Measurements from ENCODE around the gene RSPRY1. TPM values are rescaled to one million over a fixed set of nuclear protein-coding genes. Genes with fewer than 3 reads are reported as not detected.

Gene RSPRY1
- total RNA-seq, 1 donor from 2014 or later, result 36.5 TPM

DNA sequence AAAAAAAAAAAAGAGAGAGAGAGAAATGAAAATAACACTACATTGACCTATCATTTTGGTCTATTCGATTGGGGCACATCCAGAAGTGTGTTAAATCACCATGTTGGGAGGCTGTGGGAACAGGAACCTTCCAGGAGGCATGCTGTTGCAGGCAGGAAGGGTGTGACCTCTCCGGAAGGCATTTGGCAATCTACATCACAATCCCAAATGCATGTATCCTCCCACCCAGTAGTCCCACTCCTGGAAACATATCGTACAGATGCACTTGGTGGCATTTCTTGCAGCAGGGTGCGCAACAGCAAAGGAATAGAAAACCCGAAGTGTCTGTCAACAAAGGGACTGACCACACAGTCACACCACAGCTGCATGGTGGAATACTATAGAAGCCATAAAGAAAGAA lies 90.5 kb downstream of the RSPRY1 start:
- Histone ChIP-seq H3K9me3 (ENCODE audit: control insufficient read depth in 3 of 3, low read length in 3 of 3) (no peaks in the 10 kb centered on the region), H3K4me3 (ENCODE audit: low read length in 3 of 3) (no peak overlapping the region), H3K9ac (ENCODE audit: low read depth in 1 of 3, low read length in 3 of 3) (no peak overlapping the region), H3K27me3 (ENCODE audit: control insufficient read depth in 3 of 3, insufficient read depth in 3 of 3, low read length in 3 of 3) (no peaks in the 10 kb centered on the region), H3K4me1 (ENCODE audit: control insufficient read depth in 3 of 3, insufficient read depth in 3 of 3, low read length in 3 of 3) (peaks cover 0 to 5% (median 0%) of the 10 kb centered on the region in 3 donors), H3K36me3 (ENCODE audit: control insufficient read depth in 3 of 3, insufficient read depth in 3 of 3, low read length in 3 of 3) (no peaks in the 10 kb centered on the region), H3K27ac (ENCODE audit: low read depth, low read length) (no peak overlapping the region)

DNA sequence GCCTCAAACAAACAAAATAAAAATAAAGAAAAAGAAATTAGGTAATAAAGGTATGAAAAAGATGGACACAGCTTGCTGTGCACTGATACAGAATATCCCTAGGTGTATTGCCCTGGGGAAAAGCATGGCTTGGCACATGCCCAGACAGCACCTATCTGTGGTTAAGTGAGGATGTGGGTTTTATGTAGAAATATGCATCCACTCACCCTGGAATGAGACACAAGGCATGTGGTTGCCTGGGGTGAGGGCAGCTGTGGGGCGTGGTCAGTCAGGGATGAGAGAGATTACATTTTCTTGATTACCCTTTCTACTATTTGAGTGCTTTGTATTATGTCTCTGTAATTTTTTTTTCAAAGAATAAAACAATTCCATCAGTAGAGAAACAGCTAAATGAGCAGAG lies 91.5 kb downstream of the RSPRY1 start:
- Histone ChIP-seq H3K4me3 (ENCODE audit: low read length in 3 of 3) (no peak overlapping the region), H3K9me3 (ENCODE audit: control insufficient read depth in 3 of 3, low read length in 3 of 3) (no peaks in the 10 kb centered on the region), H3K27ac (ENCODE audit: low read depth, low read length) (no peak overlapping the region), H3K36me3 (ENCODE audit: control insufficient read depth in 3 of 3, insufficient read depth in 3 of 3, low read length in 3 of 3) (no peaks in the 10 kb centered on the region), H3K9ac (ENCODE audit: low read depth in 1 of 3, low read length in 3 of 3) (no peak overlapping the region), H3K27me3 (ENCODE audit: control insufficient read depth in 3 of 3, insufficient read depth in 3 of 3, low read length in 3 of 3) (peaks cover under 1 to 5% (median 3%) of the 10 kb centered on the region in 3 donors), H3K4me1 (ENCODE audit: control insufficient read depth in 3 of 3, insufficient read depth in 3 of 3, low read length in 3 of 3) (peaks cover 0 to 5% (median 0%) of the 10 kb centered on the region in 3 donors)

DNA sequence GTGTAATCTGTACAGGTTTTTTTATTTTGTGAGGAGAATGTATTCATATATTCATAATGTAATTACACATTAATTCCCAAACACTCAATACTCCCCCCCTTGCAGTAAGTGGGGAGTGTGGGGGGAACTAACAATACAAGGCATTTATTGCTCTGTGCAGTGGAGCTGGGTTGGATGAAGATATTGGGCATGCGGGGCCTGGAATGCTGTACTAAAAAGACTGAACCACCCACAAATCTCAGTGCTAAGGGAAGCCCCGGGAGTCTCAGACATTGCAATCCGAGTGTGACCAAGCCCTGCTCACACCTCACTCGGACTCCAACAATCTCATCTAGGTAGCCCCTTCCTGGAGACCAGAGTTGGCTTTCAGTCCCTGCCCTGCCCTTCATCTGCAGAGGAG lies 92.4 kb downstream of the RSPRY1 start:
- no peak overlapping the region for H3K9ac ChIP-seq (ENCODE audit: low read depth in 1 of 3, low read length in 3 of 3)
- H3K27me3 ChIP-seq (ENCODE audit: control insufficient read depth in 3 of 3, insufficient read depth in 3 of 3, low read length in 3 of 3), result peaks cover 8 to 12% (median 9%) of the 10 kb centered on the region in 3 donors
- H3K27ac ChIP-seq (ENCODE audit: low read depth, low read length), result no peak overlapping the region
- no peaks in the 10 kb centered on the region for H3K9me3 ChIP-seq (ENCODE audit: control insufficient read depth in 3 of 3, low read length in 3 of 3)
- no peaks in the 10 kb centered on the region for H3K36me3 ChIP-seq (ENCODE audit: control insufficient read depth in 3 of 3, insufficient read depth in 3 of 3, low read length in 3 of 3)
- H3K4me1 ChIP-seq (ENCODE audit: control insufficient read depth in 3 of 3, insufficient read depth in 3 of 3, low read length in 3 of 3), result peaks cover 0 to 5% (median 0%) of the 10 kb centered on the region in 3 donors
- no peak overlapping the region for H3K4me3 ChIP-seq (ENCODE audit: low read length in 3 of 3)

DNA sequence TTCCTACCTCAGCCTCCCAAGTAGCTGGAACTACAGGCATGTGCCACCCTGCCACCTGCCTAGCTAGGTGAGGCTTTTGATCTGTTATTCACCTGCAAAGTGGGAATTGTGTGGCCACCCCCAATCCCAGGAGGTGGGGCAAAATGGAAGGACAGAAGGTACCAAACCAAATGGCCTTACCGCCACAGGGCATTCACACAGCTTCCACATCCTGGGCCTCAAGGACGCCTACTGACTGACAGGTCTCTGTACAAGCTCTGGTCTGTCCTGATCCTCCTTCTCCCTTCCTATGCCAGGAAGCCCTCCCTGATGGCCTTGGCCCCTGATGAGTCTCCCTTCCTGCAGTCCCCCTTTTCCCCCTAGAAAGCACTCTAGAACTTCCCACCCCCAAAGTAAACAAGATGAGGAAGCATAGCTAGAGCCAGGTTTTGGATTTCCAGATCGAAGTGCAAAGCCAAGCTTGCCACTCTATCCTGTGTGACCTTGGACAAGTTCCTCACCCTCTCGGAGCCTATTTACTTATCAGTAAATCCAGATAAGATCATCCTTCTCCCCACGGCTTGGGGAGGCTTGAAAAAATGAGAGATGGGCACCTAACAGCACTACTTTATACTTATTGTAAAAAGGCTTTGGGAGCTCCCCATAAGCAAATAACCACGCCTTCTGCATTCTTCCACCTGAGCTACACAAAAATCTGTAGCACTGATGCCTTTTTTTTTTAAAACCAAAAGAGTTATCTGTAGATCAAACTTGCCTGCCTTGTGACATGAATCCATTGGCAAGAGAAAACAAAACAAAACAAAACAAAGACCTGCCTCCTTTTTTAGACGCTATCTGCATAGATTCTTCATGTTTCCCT lies 93.9 kb downstream of the RSPRY1 start:
- Histone ChIP-seq H3K4me3 (ENCODE audit: low read length in 3 of 3) (no peak overlapping the region), H3K36me3 (ENCODE audit: control insufficient read depth in 3 of 3, insufficient read depth in 3 of 3, low read length in 3 of 3) (no peaks in the 10 kb centered on the region), H3K9ac (ENCODE audit: low read depth in 1 of 3, low read length in 3 of 3) (no peak overlapping the region), H3K4me1 (ENCODE audit: control insufficient read depth in 3 of 3, insufficient read depth in 3 of 3, low read length in 3 of 3) (peaks cover 0 to 13% (median 7%) of the 10 kb centered on the region in 3 donors), H3K9me3 (ENCODE audit: control insufficient read depth in 3 of 3, low read length in 3 of 3) (no peaks in the 10 kb centered on the region), H3K27me3 (ENCODE audit: control insufficient read depth in 3 of 3, insufficient read depth in 3 of 3, low read length in 3 of 3) (peaks cover 17 to 22% (median 18%) of the 10 kb centered on the region in 3 donors), H3K27ac (ENCODE audit: low read depth, low read length) (no peak overlapping the region)

DNA sequence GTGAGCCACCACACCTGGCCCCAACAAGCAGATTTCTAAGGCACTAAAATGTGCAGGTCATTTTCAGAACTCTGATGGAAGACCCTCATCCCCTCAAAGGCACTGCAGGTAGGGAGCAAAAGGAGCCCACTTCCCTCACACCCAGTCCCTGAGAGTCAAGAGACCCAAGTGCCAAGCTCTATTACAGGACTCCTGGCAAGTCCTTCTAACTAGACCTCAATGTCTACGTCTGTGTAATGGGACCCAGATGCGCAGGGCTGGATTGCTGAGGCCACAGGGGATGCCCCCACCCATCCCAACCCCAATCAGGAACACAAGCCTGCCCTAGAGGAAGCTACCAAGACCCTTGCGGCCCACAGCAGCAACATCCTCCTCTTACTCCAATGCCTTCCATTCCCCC lies 95.7 kb downstream of the RSPRY1 start:
- Histone ChIP-seq H3K27me3 (ENCODE audit: control insufficient read depth in 3 of 3, insufficient read depth in 3 of 3, low read length in 3 of 3) (peaks cover 17 to 22% (median 18%) of the 10 kb centered on the region in 3 donors), H3K36me3 (ENCODE audit: control insufficient read depth in 3 of 3, insufficient read depth in 3 of 3, low read length in 3 of 3) (no peaks in the 10 kb centered on the region), H3K9me3 (ENCODE audit: control insufficient read depth in 3 of 3, low read length in 3 of 3) (no peaks in the 10 kb centered on the region), H3K4me3 (ENCODE audit: low read length in 3 of 3) (no peak overlapping the region), H3K9ac (ENCODE audit: low read depth in 1 of 3, low read length in 3 of 3) (no peak overlapping the region), H3K27ac (ENCODE audit: low read depth, low read length) (no peak overlapping the region), H3K4me1 (ENCODE audit: control insufficient read depth in 3 of 3, insufficient read depth in 3 of 3, low read length in 3 of 3) (peaks cover 0 to 10% (median 7%) of the 10 kb centered on the region in 3 donors)

DNA sequence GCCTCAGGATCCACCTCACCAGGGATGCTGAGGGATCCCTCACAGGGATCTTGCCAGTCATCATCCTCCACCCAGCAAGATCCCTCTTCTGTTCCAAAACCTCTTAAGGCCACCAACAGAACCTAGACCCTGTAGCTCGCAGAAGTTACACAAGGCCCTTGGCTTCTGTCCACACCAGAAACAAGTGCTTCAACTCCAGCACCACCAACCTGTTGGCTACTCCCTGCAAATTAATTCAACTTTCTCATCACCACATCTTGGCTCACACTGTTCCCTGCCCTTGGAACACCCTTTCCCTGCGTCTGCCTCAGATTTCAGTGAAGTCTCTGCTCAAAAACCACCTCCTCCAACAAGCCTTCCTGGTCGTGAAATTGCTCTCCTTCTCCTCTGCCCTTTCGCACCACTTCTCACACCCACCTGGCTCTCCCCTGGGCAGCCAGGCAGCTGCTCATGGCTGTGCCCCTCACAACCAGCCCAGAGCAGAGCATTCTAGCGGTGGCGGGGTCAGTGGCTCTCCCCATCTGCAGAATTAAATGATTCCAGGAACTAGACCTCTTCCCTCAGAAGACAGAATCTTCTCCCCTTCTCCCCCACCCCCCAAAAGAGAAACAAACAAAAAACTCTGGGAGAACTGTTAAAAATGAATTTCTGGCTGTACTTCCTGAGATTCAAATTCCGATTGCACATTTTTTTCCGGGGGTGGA lies 96.5 kb downstream of the RSPRY1 start:
- Histone ChIP-seq H3K36me3 (ENCODE audit: control insufficient read depth in 3 of 3, insufficient read depth in 3 of 3, low read length in 3 of 3) (no peaks in the 10 kb centered on the region), H3K9me3 (ENCODE audit: control insufficient read depth in 3 of 3, low read length in 3 of 3) (no peaks in the 10 kb centered on the region), H3K4me1 (ENCODE audit: control insufficient read depth in 3 of 3, insufficient read depth in 3 of 3, low read length in 3 of 3) (peaks cover 0 to 10% (median 7%) of the 10 kb centered on the region in 3 donors), H3K27me3 (ENCODE audit: control insufficient read depth in 3 of 3, insufficient read depth in 3 of 3, low read length in 3 of 3) (peaks cover 17 to 22% (median 18%) of the 10 kb centered on the region in 3 donors), H3K27ac (ENCODE audit: low read depth, low read length) (no peak overlapping the region), H3K9ac (ENCODE audit: low read depth in 1 of 3, low read length in 3 of 3) (no peak overlapping the region), H3K4me3 (ENCODE audit: low read length in 3 of 3) (no peak overlapping the region)

DNA sequence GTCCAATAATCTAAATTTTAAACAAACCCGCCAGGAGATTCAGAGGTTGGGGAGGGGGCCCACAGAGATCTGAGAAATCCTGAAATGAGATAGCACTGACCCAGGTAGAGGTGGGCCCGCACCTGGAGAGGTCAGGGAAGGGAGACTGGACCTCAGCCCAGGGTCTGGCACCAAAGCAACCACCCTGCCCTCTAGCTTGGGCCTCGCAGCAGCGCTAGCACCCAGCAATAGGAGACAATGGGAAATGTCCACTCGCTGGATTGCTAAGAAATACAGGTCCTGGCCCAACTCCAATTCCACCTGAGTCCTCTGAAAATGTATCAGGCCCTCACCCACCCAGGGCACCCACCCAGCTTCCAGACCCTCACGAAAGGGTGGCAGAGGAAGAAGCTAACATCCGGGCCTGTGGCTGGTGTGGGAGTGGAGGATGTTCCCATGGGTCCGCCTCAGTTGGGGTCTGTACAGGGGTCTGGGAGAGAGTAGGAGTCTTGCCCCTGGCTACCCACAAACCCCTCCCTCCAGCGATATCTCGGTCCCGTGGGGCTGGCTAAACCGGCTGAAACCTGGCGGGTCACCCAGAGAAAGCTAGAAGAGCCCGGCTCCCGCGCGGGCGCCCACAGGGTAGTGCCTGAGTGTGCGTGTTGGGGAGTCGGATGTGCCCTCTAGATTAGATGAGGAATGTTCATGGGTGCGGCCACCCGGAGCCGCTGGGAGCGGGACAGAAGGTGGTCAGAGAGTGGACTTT lies 97.3 kb downstream of the RSPRY1 start:
- Histone ChIP-seq H3K9me3 (ENCODE audit: control insufficient read depth in 3 of 3, low read length in 3 of 3) (no peaks in the 10 kb centered on the region), H3K4me1 (ENCODE audit: control insufficient read depth in 3 of 3, insufficient read depth in 3 of 3, low read length in 3 of 3) (peaks cover 0 to 10% (median 7%) of the 10 kb centered on the region in 3 donors), H3K9ac (ENCODE audit: low read depth in 1 of 3, low read length in 3 of 3) (no peak overlapping the region), H3K36me3 (ENCODE audit: control insufficient read depth in 3 of 3, insufficient read depth in 3 of 3, low read length in 3 of 3) (no peaks in the 10 kb centered on the region), H3K4me3 (ENCODE audit: low read length in 3 of 3) (peak overlapping the region in 2 of 3 donors; percentile 57 to 66), H3K27me3 (ENCODE audit: control insufficient read depth in 3 of 3, insufficient read depth in 3 of 3, low read length in 3 of 3) (peaks cover 17 to 22% (median 18%) of the 10 kb centered on the region in 3 donors), H3K27ac (ENCODE audit: low read depth, low read length) (no peak overlapping the region)

DNA sequence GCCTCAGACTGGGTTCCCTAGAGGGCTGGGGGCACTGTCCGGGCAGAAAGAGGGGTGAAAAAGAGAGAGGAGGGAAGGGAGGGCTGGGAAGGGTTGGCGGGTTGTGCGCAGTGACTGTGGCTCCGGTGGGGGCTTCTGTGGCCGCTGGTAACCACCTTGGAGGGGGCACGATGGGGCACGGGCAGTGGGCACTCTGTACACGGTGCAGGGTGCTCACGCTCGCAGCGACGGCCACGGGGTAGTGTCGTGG lies 97.8 kb downstream of the RSPRY1 start:
- peak overlapping the region in 2 of 3 donors; percentile 57 to 66 for H3K4me3 ChIP-seq (ENCODE audit: low read length in 3 of 3)
- no peaks in the 10 kb centered on the region for H3K9me3 ChIP-seq (ENCODE audit: control insufficient read depth in 3 of 3, low read length in 3 of 3)
- H3K36me3 ChIP-seq (ENCODE audit: control insufficient read depth in 3 of 3, insufficient read depth in 3 of 3, low read length in 3 of 3), result no peaks in the 10 kb centered on the region
- H3K27me3 ChIP-seq (ENCODE audit: control insufficient read depth in 3 of 3, insufficient read depth in 3 of 3, low read length in 3 of 3), result peaks cover 17 to 22% (median 18%) of the 10 kb centered on the region in 3 donors
- peaks cover 0 to 10% (median 7%) of the 10 kb centered on the region in 3 donors for H3K4me1 ChIP-seq (ENCODE audit: control insufficient read depth in 3 of 3, insufficient read depth in 3 of 3, low read length in 3 of 3)
- no peak overlapping the region for H3K27ac ChIP-seq (ENCODE audit: low read depth, low read length)
- H3K9ac ChIP-seq (ENCODE audit: low read depth in 1 of 3, low read length in 3 of 3), result peak overlapping the region in 1 of 3 donors; percentile 66

DNA sequence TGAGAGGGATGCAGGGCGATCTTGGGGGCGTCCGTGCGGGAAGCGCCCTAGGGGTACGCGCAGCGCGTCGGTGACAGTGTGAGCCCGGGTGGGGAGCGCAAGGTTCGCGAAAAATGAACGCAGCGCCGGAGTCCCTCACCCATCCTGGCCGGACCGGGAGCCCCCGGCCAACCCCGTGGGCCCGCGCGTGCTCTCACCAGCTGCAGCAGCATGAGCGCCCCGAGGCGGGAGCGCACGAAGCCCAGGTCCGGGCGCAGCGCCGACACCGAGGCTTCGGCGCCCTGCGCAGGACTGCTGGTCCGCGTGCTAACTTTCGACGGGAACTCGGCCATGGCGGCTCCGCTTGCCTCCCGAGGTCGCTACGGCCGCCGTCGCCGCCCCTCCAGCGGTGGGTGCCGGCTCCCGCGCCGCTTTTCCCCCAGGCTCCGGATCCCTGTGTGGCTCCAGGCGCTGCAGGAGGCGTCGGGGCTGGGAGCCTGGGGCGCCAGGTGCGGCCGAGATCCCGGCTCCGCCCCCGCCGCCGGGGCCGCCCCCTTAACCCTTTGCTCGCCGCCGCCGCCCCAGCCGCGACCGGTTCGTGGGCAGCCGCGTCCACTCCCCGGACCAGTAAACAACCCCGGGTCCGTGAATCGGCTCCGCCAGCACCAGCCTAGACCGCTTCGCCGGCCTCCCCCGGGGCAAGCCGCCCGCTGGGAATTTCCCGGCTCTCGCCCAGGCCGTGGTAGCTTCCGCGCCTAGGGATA lies 98.3 kb downstream of the RSPRY1 start, which contains the start of gene PLLP:
PLLP (minus strand) TSS at position 464 of the 743 bp plus-strand sequence; CDS start at position 332, 132 bp downstream.
- Histone ChIP-seq H3K36me3 (ENCODE audit: control insufficient read depth in 3 of 3, insufficient read depth in 3 of 3, low read length in 3 of 3) (no peaks in the 10 kb centered on the region), H3K27me3 (ENCODE audit: control insufficient read depth in 3 of 3, insufficient read depth in 3 of 3, low read length in 3 of 3) (peaks cover 17 to 22% (median 18%) of the 10 kb centered on the region in 3 donors), H3K9me3 (ENCODE audit: control insufficient read depth in 3 of 3, low read length in 3 of 3) (no peaks in the 10 kb centered on the region), H3K4me3 (ENCODE audit: low read length in 3 of 3) (peak within 1 kb of the TSS; percentile 51 to 66 (median 57)), H3K4me1 (ENCODE audit: control insufficient read depth in 3 of 3, insufficient read depth in 3 of 3, low read length in 3 of 3) (peaks cover 0 to 10% (median 7%) of the 10 kb centered on the region in 3 donors), H3K27ac (ENCODE audit: low read depth, low read length) (no peak within 1 kb of the TSS), H3K9ac (ENCODE audit: low read depth in 1 of 3, low read length in 3 of 3) (peak within 1 kb of the TSS in 2 of 3 donors; percentile 53 to 66)

Measured in skeletal muscle tissue (tissue), 4 donors.